Measurements from ENCODE around the gene IFNW1.
A peak's percentile ranks its signal among the peaks of the same experiment; 100 is the strongest.
"Not testable (repeated sequence)": the region's sequence is repeated elsewhere in the genome, so short reads cannot be mapped to it uniquely, and the experiment has no call there.

Gene IFNW1

GRCh38 chr9:21141427-21141882, at the start of gene IFNW1:
TSS of gene IFNW1 (minus strand) at chr9:21141832. CDS start at chr9:21141570, 262 bp downstream.
- Histone ChIP-seq H3K27ac (no peak within 1 kb of the TSS), H3K27me3 (no peaks in the 10 kb centered on the region), H3K4me3 (no peak within 1 kb of the TSS), H3K36me3 (no peaks in the 10 kb centered on the region), H3K4me1 (no peaks in the 10 kb centered on the region), H3K9me3 (no peaks in the 10 kb centered on the region)
- TF ChIP-seq, protein P1, sequence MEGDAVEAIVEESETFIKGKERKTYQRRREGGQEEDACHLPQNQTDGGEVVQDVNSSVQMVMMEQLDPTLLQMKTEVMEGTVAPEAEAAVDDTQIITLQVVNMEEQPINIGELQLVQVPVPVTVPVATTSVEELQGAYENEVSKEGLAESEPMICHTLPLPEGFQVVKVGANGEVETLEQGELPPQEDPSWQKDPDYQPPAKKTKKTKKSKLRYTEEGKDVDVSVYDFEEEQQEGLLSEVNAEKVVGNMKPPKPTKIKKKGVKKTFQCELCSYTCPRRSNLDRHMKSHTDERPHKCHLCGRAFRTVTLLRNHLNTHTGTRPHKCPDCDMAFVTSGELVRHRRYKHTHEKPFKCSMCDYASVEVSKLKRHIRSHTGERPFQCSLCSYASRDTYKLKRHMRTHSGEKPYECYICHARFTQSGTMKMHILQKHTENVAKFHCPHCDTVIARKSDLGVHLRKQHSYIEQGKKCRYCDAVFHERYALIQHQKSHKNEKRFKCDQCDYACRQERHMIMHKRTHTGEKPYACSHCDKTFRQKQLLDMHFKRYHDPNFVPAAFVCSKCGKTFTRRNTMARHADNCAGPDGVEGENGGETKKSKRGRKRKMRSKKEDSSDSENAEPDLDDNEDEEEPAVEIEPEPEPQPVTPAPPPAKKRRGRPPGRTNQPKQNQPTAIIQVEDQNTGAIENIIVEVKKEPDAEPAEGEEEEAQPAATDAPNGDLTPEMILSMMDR (IDR thresholded peaks at IDR 0.05) = no peak
- DNase-seq = no peak
- intact Hi-C loops (cut with DNase I; ENCODE audit: low total_unique reads) = no loop called here

DNA sequence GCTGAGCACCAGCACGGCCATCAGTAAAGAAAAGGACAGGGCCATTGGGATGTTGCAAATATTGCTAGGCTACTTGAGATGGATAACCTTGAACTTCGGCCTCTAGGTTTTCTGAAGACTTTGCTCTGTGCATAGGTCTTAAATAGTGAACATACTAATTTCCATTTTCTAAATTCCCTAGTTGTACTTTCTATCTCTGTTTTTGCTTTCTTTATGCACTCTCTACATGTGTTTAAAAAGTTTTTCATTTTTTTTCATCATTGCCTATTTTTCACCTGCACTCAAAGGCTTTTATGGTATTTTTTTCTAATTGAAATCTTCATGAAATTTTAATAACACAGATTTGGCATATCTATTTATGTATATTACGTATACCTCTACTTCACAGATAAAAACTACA, 45.9 kb upstream of the IFNW1 start, which contains the start of gene IFNA4:
Gene IFNA4, minus strand, starts transcription at position 101 of the 400 bp plus-strand sequence. Its CDS starts 56 bp downstream, at position 45.
- H3K4me3 ChIP-seq; H3K27me3 ChIP-seq; intact Hi-C loops (cut with DNase I; ENCODE audit: low total_unique reads); DNase-seq; H3K4me1 ChIP-seq; H3K9me3 ChIP-seq; H3K36me3 ChIP-seq; H3K27ac ChIP-seq: not testable (repeated sequence)

DNA sequence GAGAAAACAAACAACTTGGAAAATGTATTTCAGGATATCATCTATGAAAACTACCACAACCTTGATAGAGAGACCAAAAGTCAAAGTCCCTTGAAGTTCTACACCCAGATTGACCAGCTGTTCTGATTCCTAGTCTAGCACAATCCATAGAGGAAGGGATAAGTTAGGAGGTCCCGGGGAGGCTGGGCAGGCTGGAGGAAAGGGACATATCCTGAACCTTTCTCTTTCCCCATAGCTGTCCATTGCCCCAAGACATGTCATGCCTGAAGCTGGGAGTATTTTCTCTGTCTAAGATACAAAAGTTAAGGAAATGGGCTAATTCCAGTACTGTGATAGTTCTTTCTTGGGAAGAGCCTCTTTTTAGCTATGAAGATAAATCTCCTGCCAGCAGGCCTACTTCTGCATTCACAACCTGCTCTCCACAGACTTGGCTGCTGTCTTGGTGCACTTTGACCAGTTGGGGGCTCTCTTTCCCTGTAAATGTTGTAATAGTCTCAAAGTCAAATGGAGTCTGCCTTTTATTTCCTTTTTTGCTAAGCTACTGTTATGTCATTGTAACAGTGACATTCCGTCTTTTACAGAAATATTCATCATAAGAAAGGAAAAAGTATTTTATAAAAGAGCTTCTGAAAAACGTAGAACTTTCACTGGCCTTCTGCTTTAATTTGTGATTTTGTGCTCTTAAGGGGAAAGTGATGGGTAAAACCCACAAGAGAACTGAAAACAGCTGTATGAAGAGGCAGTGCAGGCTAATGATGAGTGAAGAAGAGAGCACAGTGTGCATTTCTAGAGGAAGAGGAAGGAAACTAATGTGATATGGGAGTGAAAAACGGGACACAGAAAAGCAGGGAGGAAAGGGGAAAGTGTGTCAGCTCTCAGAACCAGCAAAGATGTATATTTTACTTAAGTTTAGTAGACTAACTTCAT, 41.4 kb upstream of the IFNW1 start:
- H3K4me1 ChIP-seq; DNase-seq; intact Hi-C loops (cut with DNase I; ENCODE audit: low total_unique reads); H3K4me3 ChIP-seq; H3K27ac ChIP-seq; H3K9me3 ChIP-seq; H3K27me3 ChIP-seq; H3K36me3 ChIP-seq: not testable (repeated sequence)
- TF ChIP-seq, protein P1 (IDR thresholded peaks at IDR 0.05) = peak in 1 of 2 experiments; percentile 5

DNA sequence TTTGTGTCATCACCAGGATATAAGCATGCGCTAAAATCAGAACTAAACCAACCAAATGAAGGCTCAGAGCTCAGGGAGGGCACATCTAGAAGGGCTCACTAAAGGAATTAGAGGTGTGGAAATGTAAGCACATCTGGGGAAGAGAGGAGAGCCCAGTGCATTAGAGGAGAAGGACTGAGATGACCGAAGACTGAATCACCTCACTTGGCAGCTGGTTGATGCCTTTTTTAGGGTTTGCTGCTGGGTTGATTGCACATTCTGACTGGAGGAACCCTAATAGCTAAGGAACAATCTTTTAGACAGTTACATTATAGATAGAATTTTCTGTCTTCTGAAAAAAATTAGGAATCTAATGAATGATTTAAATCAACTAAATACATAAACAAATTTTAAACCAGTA, 33.0 kb upstream of the IFNW1 start:
- no peaks in the 10 kb centered on the region for H3K27me3 ChIP-seq
- no peak for DNase-seq
- H3K27ac ChIP-seq = no peak overlapping the region
- no peaks in the 10 kb centered on the region for H3K36me3 ChIP-seq
- intact Hi-C loops (cut with DNase I; ENCODE audit: low total_unique reads) = no loop called here
- TF ChIP-seq, protein P1 (IDR thresholded peaks at IDR 0.05) = no peak
- H3K4me1 ChIP-seq = no peaks in the 10 kb centered on the region
- H3K4me3 ChIP-seq = no peak overlapping the region
- no peaks in the 10 kb centered on the region for H3K9me3 ChIP-seq

DNA sequence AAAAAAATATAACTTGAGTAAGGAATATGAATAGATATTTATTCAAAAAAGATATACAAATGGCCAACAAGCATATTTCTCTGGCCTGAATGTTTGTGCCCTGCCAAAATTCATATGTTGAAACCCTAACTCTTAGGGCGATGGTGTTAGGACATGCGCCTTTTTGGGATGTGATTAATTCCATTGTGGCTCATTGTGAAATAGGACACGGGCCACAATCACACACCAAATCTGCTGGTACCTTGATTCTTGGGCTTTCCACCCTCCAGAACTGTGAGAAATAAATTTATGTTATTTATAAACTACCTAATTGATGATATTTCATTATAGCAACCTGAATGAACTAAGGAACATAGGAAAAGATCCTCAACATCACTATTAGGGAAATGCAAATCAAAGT, 30.5 kb upstream of the IFNW1 start:
- intact Hi-C loops (cut with DNase I; ENCODE audit: low total_unique reads) = no loop called here
- DNase-seq = no peak
- H3K9me3 ChIP-seq = no peaks in the 10 kb centered on the region
- no peaks in the 10 kb centered on the region for H3K27me3 ChIP-seq
- no peaks in the 10 kb centered on the region for H3K36me3 ChIP-seq
- no peak overlapping the region for H3K27ac ChIP-seq
- H3K4me3 ChIP-seq = no peak overlapping the region
- TF ChIP-seq, protein P1 (IDR thresholded peaks at IDR 0.05) = no peak
- no peaks in the 10 kb centered on the region for H3K4me1 ChIP-seq

DNA sequence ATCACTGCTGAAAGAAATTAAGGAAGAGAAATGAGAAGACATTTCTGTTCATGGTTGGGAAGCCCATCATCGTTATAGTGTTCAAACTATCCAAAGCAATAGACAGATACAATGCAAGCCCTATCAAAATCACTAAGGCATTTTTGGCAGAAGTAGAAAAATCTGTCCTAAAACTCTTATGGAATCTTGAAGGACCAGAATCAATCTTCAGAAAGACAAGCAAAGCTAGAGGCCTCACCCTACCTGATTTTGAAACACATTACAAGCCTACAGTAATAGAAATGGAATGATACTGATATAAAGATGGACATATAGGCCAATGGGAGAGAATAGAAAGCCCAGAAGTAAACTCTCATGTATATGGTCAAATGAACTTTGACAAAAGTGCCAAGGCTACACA, 29.7 kb upstream of the IFNW1 start:
- Histone ChIP-seq H3K9me3 (no peaks in the 10 kb centered on the region), H3K27me3 (no peaks in the 10 kb centered on the region), H3K4me1 (no peaks in the 10 kb centered on the region), H3K27ac (no peak overlapping the region), H3K36me3 (no peaks in the 10 kb centered on the region), H3K4me3 (no peak overlapping the region)
- TF ChIP-seq, protein P1 (IDR thresholded peaks at IDR 0.05) = no peak
- DNase-seq = no peak
- intact Hi-C loops (cut with DNase I; ENCODE audit: low total_unique reads) = no loop called here

- H3K36me3 ChIP-seq; H3K4me3 ChIP-seq; DNase-seq; intact Hi-C loops (cut with DNase I; ENCODE audit: low total_unique reads); H3K27me3 ChIP-seq; H3K27ac ChIP-seq; H3K9me3 ChIP-seq; H3K4me1 ChIP-seq: not testable (repeated sequence)
Observed at GRCh38 chr9:21166560-21166959, 24.9 kb upstream of the IFNW1 start, which contains the start of gene IFNA21. TSS of gene IFNA21 (minus strand) at chr9:21166660. CDS start at chr9:21166612, 48 bp downstream.

Measured in tibial artery (tissue), 4 donors.